DMS53 (cell line): ENCODE data around the gene MECP2.
"Not testable (repeated sequence)": the region's sequence is repeated elsewhere in the genome, so short reads cannot be mapped to it uniquely, and the experiment has no call there.

Experiments used
- DNase-seq: peaks from one replicate; lab custom pipeline; 2025; lab: John Stamatoyannopoulos, UW

Gene MECP2

GRCh38 chrX:153993079-153993478 lies 104.4 kb downstream of the MECP2 start:
- no peak for DNase-seq

- DNase-seq = no peak
Observed at GRCh38 chrX:153992180-153992579, 105.3 kb downstream of the MECP2 start.

- DNase-seq = no peak
Observed at GRCh38 chrX:153991013-153991580, 106.4 kb downstream of the MECP2 start.

GRCh38 chrX:153989973-153990655 lies 107.4 kb downstream of the MECP2 start:
- DNase-seq = no peak

- no peak for DNase-seq
Observed at GRCh38 chrX:153988493-153988892, 109.0 kb downstream of the MECP2 start.

- DNase-seq = no peak
Observed at GRCh38 chrX:153984351-153985178, 113.0 kb downstream of the MECP2 start.

GRCh38 chrX:153983321-153983801 lies 114.2 kb downstream of the MECP2 start:
- DNase-seq = no peak

- no peak for DNase-seq
Observed at GRCh38 chrX:153981771-153982533, 115.6 kb downstream of the MECP2 start.

GRCh38 chrX:153981231-153981630 lies 116.3 kb downstream of the MECP2 start:
- DNase-seq = no peak

GRCh38 chrX:153980394-153980793 lies 117.1 kb downstream of the MECP2 start:
- DNase-seq = not testable (repeated sequence)

GRCh38 chrX:153974726-153975286 lies 122.7 kb downstream of the MECP2 start:
- DNase-seq = no peak

- no peak for DNase-seq
Observed at GRCh38 chrX:153974003-153974725, 123.4 kb downstream of the MECP2 start.

- DNase-seq = peak; percentile 55
Observed at GRCh38 chrX:153973127-153974002, 124.2 kb downstream of the MECP2 start.

GRCh38 chrX:153972368-153973126 lies 125.0 kb downstream of the MECP2 start, which contains the start of gene TMEM187:
Gene TMEM187 (plus strand): TSS chrX:153972754. CDS start chrX:153982063, 9,309 bp downstream.
- peak; percentile 95 for DNase-seq
